Cardiac septum (tissue), 1 donor: ENCODE results near the gene CLK3. TPM values are rescaled to one million over a fixed set of nuclear protein-coding genes. Genes with fewer than 3 reads are reported as not detected.
"Not testable (repeated sequence)": the region's sequence is repeated elsewhere in the genome, so short reads cannot be mapped to it uniquely, and the experiment has no call there.

Experiments
- DNase-seq: peaks from one replicate; pipeline ENCODE4 v3.0.0-alpha.2; 2020; ENCODE audit warnings: low spot score
- intact Hi-C: fragments of 100-400 bp; cut with DNase I; formaldehyde crosslinking; loops from one replicate; pipeline ENCODE4 v1.14.0; 2022
- total RNA-seq: library from RNA; stranded (reverse); fragmentation: NEBNext Ultra II Directional; extraction: Animal tissue kit (Norgen Biotek cat#: 25700); gene quantifications from one replicate; pipeline ENCODE4 v1.2.1, GENCODE V29; 2021
- donor health status: DM: no; HTN: no; CAD: no.

CLK3 gene
- total RNA-seq, 1 donor from 2014 or later, result 53.1 TPM

DNA sequence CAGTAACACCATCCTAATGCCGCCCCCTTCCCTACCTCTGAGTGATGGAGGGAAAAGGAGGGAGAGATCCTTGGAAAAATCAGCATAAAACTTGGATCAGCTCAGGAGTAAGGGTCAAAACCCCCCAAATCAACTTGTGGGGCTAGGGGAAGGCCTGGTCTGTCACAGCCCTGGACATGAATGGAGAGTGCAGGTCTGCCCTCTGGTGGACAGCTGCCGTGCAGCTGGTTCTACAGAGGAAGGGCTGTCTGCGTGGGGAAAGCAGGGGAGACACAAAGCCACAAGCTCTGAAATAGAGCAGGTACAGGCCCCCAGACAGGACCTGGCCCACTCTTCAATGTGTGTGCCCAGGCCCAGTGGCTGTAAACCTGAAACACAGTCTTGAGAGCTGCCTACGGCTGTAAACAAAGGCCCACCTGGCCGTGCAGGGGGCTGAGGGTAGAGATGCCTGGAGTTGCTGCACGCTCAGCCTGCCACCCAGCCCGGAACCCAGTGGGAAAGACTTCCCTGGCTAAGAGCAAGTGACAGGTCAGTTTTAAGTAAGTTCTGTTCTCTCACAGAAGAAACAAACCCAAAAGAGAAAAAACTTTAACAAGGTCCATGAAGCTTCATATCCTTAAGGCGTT, 16.4 kb downstream of the CLK3 start:
- no peak for DNase-seq
- intact Hi-C loops, result loop anchor here (2.0 kb wide), 1 partner anchor 257 kb away; no protein-coding TSS in a partner anchor

DNA sequence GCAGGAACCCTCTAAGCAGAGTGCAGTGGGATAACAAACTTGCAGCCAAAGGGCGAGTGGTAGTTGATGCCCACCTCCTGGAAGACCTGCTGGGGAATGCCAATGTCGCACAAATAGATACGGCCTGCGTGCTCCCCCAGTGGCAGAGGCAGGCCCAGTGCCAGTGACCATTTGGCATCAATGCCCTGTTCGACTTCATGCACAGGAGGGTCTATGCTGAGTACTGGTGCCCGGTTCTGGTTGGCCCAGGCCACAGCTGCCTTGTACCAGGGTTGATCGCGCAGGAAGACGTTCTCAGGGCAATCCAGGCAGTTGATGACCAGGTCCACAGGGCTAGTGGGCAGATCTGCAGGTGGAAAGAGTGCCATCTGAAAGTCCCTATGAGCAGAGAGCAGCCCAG, 17.0 kb downstream of the CLK3 start:
- intact Hi-C loops, result no loop called here
- DNase-seq, result no peak

DNA sequence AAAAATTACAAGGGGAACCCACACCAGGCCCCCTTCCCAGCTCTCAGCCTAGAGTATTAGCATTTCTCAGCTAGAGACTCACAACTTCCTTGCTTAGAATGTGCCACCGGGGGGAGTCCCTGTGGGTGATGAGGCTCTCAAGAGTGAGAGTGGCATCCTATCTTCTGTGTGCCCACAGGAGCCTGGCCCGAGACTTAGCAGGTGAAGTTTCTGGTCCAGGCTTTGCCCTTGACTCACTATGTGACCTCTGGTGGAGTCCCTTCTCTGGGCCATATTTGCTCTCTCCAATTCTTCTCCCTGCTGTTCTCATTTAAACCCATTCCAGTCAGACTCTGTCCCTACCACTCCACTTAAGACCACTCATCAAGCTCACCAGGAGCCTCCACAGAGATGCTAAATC, 18.1 kb downstream of the CLK3 start:
- no peak for DNase-seq
- intact Hi-C loops, result no loop called here

DNA sequence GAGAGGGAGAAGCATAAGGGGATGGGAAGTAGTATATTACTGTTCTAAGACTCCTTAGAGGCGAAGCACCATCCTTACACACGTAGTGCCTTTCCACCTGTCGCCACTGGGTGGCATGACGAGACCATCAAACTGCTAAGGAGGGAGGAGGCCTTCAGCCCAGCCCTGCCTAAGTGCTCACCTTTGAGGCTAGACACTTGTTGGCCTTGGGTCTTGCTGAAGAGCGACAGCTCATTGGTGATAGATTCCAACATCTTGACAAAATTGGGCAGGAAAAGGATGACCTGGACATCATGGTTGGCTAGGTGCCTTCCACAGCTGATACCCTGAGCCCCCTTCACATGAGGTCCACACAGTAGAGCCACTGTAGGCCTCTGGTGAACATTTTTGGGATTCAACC, 19.6 kb downstream of the CLK3 start:
- intact Hi-C loops, result loop anchor here (1.0 to 5.0 kb wide), 2 partner anchors 134 to 317 kb away; no protein-coding TSS in a partner anchor

DNA sequence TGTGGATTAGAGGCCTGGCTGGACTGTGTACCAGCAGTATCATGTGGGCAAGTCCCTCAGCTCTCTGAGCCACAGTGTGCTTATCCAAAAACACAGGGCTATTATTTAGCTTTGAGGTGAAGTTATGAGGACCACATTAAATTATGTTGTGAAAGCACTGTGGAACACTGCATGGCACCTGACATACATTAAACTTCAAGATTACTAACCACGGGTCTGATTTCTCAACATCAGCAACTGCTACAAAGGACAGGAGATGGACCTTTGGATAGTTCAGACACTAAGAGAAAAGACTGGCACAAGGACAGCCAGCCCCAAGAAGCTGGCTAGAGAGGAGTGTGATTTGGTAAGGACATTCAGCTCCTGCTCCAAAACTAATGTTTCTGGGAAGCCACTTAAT, 21.3 kb downstream of the CLK3 start:
- intact Hi-C loops, result loop anchor here (5.0 kb wide), 1 partner anchor 315 kb away; no protein-coding TSS in a partner anchor

More for the DNA sequence above, 19.6 kb downstream of the CLK3 start:
- no peak for DNase-seq

DNA sequence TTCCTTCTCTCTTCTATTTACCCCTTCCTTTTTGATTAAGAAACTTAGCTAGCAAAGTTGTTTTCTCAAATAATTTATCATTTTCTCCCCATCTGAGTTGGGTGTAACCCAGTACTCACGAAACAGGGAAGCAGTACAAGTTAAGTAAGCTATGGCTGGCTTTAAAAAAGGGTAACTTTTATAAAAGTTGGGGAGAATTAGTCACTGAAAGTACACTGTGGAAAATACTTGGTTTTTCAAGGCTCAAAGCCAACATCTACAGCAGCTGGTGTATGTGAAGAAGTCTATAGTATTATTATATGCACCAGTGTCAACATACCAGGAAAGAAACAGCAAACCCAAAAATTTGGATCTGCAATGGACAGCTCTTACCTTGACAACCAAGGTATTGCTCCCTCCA, 25.5 kb downstream of the CLK3 start:
- no peak for DNase-seq
- intact Hi-C loops, result no loop called here

More for the DNA sequence above, 21.3 kb downstream of the CLK3 start:
- no peak for DNase-seq

DNA sequence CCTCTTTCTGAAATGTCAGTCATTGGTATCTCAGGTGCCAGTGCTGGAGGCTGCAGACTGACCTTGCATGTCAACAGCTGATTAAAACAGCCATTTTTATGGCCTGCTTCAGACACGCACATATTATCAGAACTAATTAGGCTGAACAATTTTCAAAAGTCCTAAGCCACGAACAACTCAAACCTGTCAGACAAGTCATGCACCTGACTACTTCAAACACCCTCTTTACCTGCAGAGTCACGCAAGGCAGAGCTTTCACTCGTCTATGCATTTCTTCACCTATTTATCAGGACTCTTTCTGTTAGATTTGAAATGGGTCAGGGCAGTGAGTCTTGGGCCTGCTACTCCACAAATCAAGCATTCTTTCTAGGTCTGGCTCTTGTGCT, 26.7 kb downstream of the CLK3 start:
- DNase-seq, result no peak
- intact Hi-C loops, result no loop called here

DNA sequence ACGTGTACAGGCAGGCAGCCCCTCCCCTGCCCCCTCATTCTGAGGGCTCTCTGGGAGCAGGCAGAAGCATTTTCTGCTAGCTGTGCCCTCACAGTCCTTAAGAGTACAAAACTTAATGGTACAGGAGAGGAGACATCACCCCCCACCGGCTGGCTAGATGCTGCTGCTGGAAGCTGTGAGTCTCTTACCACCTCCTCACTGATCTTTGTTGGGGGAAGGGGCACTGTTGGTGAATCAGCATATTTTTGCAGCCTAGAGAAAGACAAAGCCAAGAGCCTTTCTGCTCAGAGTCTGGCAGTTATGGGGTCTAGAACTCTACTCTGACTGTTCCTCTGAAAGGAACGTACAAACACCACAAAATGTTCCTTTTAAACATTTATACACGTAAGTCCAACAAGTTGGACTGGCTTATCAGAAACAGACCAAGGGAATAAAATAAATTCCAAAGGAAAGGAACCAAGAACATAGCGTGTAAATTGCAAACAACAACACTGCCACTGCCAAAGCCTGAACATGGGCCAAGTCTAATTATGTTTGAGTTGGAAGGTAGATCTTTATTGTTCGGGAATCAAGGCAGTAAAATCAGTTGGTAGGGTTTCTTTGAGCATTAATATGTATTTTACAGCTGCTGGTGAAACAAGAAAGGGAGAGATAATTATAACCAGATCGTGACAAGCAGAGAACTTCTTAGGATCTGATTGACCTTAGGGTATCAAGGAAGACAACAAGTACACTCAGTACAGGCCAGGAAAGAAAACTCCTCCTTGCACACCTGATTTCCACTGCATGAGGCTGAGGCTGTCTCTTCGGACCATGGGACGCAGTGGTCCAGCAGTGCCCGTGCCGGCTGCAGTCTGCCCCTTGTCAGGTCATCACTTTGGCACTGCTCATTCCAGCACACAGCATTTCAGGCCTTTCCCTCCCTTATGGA, 27.4 kb downstream of the CLK3 start:
- intact Hi-C loops, result no loop called here
- no peak for DNase-seq

DNA sequence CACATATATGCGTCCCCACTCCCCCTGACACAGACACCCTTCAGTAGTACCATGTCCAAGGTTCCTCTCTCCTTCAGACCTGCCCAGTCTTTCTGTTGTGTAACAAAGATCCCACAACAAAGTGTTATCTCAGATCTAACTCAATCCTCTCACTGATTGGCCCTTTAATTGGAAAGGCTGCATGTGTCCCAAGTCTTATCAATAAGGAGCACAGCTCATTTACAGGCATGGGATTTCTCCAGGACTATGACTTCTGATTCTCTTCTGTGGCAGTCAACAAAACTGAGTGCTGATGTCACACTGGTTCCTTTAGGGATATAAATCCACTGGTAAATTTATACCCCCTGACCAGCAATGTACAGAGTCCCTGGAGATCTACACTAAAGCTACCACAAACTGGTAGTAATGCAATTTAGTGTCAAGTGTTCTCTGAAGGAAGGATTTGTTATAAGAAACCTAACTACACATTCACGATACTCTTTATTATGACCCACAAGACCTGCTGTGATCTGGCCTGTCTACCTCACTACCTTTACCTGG, 28.1 kb downstream of the CLK3 start:
- intact Hi-C loops, result no loop called here
- DNase-seq, result no peak

DNA sequence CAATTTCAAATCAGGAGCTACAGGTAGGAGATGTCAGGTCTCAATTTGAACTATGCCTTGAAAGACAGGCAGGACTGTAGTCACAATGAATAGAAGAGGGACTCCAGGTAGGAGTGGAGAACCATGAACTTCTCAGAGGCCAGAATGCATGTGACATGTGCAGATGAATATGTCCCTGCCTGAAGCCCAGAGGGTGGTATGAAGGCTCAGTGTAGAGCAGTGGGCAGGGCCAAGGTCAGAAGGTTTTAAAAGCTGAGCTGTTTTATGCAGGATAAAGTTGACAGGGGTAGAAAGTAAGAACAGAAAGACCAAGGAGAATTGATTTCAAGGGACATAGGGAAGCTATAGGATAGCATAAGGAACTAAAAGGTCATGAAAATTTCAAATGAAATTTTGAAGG, 30.8 kb downstream of the CLK3 start:
- DNase-seq, result no peak
- intact Hi-C loops, result no loop called here

DNA sequence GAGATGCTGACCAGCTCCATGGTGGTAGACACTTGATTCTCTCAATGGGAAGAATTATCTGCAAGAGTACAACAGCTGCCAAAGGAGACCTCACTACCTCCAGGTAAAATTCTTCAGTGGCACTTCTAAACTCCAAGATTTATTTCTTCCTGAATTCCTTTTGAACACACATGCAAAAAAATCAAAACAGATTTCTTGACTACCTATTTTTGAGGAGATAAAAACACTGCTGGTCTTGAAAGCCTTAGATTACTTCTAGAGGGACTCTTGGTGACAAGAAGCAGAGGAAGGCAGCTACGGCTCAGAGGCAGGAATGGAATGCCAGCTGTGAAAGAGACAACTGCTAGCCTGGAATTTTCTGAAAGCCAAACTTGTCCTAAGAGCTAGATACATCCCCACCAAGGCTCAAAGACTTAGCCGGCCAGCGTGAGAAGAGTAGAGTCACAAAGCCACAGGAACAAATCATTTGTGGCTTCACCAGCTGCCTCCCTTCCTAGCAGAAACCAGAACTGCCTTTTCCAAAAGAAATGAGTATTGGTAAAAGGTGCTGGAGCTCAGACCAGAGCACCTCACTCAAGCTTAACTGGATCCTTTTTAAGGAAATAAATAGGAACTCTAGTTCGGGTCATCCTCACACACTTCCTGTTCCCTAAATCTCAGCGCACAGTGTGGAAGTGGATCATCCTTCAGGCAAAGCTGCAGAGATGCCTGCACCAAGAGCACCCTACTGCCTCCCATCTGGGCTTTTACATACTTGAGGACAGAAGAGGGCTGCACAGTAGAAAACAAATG, 32.6 kb downstream of the CLK3 start:
- intact Hi-C loops, result no loop called here
- no peak for DNase-seq

DNA sequence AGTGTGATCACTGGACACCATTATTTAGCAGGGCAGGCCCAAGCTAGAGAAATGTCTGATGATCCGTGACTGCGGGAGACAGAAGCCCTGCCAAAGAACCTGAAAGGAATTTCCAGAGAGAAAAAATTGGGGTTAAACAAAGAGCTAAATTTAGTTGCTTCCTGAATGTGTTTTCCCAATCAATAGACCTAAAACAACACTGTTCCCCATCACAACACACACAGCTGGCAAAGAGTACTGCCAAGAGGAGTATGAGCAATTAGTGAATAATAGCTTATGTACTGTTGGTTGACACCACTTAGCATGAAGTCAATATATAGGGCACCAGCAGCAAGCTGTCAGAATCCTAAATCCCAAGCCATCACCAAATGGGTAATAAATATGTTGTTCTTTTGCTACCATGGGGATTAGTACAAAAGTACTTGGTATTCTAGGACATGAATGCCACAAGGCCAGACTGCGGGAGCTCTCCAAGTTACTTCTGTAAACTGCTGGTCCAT, 35.7 kb downstream of the CLK3 start:
- DNase-seq, result no peak
- intact Hi-C loops, result no loop called here

DNA sequence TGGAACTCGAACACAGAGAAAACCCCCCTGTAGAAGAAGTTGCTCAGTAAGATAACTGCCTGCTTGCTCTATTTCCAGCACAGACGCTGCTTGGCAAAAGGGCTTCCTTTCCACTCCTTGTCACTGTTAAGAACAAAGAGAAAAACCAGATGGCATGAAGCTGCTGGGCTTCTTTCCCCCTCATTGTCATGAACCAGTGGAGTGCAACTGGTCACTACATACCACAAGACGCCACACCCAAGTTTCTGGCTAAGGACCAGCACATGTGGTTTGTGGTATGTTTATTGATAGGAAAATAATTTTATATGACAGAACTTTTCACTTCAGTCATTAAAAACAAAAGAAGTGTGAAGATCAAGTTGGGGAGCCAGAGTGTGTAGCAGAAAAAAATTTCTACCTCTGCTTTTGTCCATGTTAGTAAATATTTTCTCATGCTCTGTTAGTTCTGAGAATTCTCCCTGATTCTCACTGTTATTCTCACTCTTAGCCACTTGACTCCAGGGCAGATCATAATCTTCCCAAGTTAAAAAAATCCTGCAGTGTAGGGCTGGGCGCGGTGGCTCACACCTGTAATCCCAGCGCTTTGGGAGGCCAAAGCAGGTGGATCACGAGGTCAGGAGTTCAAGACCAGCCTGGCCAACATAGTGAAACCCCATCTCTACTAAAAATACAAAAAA, 37.9 kb downstream of the CLK3 start:
- intact Hi-C loops, result no loop called here

DNA sequence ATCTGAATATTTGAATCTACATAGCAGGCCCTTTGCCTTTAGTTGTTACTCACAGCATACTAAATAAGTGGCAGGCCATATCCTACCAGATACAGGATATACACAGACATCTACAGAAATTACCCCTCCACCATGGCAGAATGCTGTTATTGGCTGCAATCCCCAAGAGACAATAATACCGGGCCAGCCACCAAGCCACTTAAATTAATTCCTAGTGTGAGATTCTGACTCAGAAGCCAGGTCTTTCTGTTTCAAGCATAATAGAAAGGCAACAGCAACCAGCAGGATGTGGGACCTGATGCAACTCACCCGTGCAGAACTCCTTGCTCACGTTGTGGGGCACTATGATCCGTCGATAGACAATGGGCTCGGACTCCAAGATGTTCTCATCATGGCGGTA, 39.8 kb downstream of the CLK3 start:
- intact Hi-C loops, result no loop called here
- no peak for DNase-seq

More for the DNA sequence above, 37.9 kb downstream of the CLK3 start:
- no peak for DNase-seq

DNA sequence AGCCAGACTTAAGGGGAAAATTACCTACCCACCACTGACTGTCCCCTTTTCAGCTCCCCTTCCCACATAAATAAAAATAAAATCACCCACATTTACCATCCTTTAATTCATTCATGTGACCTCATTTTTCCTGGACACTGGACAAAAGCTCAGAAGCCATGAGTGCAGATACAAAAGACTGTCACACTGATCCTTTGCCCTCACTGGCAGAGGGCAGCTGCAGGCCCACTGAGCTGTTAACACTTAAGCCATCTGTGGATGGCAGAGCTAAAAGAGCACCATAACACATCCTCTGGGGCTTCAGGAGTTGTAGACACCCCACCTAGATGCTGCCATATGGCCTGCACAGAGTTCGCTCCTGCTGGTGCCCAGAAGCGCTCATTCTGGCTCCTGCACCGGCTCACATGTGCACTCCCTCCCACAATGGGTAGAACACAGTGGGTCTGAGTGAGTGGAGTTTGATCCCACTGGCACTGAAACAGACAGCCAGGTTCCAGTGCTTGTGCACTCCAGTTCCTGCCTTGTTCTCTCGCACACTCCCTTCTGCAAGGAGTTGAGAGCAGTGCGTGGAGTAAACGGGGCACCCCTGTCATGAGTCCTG, 41.4 kb downstream of the CLK3 start:
- no peak for DNase-seq
- intact Hi-C loops, result no loop called here

DNA sequence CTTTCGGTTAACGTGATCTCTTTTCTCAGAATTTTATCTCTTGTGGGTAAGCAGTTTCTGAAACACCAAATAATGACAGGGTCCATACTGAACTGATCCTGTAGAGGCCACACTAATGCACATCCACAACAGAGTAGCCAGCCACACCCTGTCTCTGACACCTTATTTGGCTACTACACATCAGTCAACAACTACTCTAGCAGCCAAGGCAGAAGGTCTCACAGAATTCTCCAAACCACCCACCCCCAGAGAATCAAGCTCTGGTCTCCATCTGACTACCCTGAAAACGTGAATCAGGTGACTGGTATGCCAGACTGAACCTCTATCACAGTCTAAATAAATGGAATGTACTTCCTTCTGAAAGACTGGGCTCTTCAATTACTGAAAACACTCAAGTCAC, 42.2 kb downstream of the CLK3 start:
- no peak for DNase-seq
- intact Hi-C loops, result no loop called here

DNA sequence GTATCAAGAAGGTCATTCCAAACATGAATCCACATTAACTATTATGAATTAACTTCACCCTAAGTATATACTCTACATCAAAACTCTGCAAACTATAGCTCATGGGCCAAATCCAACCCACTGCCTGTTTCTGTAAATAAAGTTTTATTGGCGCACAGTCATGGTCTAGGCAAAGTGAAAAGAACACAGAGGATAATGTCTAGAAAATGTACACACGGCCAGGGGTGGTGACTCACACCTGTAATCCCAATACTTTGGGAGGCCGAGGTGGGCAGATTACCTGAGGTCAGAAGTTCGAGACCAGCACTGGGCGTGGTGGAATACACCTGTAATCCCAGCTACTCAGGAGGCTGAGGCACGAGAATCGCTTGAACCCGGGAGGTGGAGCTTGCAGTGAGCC, 45.6 kb downstream of the CLK3 start:
- DNase-seq, intact Hi-C loops: not testable (repeated sequence)

DNA sequence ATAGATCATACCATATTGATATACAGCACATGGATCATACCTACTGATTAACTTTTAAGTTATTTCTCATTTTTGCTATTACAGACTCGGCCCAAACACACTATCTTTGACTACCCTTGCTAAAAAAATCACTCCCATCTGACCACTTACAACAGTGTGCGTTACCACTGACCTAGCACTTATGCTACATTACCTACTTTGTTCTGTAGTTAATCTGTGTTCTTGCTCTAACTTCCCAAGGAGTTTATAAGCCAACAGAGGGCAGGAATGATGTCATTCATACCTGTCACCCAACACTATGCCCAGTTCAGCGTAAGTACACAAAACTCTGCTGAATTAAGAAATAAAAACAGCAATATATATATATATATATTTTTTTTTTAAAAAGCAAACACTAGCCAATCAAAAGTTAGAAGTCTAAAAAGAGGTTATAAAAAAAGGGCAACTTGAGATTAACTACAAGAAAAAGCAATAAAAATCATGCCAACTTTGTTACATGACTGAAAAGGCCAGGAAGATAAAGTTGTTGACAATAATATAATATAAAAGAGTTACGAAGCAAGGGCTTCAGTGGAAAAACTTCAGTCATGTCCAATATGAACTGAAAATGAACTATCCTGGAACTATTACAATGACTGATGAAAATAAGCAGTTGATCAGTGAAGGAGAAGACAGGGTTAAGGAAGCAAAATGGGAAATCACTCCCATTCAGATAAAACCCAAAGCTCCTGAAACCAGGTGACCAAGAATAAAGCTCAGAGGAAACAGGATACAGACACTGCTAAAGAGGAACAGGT, 46.6 kb downstream of the CLK3 start:
- no peak for DNase-seq
- intact Hi-C loops, result no loop called here
